PFSK-1 (cell line): ENCODE results near the gene PRR14L.

ENCODE experiments used
- POLR2AphosphoS5 ChIP-seq: IDR thresholded peaks from 2 replicates; pipeline ENCODE4 v1.6.1; 2012; ENCODE audit warnings: low read depth, mild to moderate bottlenecking, control low read depth, low read length, moderate library complexity
- TAF1 ChIP-seq: IDR thresholded peaks from 2 replicates; pipeline ENCODE4 v1.6.1; 2012; ENCODE audit warnings: low read length, control low read depth, borderline replicate concordance; ENCODE audit not compliant: insufficient read depth
- TF ChIP-seq, protein P1 (sequence below), 2 experiments: IDR thresholded peaks; 2 replicates each; pipeline versions ENCODE4 v1.6.1 to v1.8.0; 2011 to 2012; ENCODE audit warnings: low read depth in 2 of 2, low read length in 2 of 2, control low read depth in 1 of 2, inconsistent platforms in 1 of 2, mild to moderate bottlenecking in 1 of 2, moderate library complexity in 1 of 2; ENCODE audit not compliant: insufficient read depth in 1 of 2

DNA sequence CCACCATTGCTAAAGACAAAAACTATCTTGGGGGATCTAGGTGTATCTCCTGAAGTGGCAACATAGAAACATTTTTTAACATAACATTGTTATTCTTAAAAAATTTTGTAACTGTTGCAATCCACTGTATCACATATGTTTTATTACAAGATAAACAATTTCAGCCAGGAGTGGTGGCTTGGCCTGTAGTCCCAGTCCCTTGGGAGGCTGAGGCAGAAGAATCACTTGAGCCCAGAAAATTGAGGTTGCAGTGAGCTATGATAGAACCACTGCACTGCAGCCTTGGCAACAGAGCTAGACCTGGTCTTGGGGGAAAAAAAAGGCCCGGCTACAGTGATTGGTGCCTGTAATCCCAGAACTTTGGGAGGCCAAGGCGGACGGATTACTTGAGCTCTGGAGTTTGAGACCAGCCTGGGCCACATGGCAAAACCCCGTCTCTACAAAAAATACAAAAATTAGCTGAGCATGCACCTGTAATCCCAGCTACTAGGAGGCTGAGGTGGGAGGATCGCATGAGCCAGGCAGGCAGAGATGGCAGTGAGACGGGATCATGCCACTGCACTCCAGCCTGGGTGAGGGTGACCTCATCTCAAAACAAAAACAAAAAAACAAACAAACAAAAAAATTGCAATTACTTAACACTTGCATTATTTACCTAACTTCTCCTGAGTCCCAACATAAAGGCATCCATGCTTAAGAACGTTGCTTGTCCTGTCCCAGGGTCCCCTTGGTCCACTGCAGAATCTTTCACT lies 2.3 kb upstream of the PRR14L start:
- TF ChIP-seq POLR2AphosphoS5, result no peak
- no peak for TF ChIP-seq TAF1
- TF ChIP-seq, protein P1, sequence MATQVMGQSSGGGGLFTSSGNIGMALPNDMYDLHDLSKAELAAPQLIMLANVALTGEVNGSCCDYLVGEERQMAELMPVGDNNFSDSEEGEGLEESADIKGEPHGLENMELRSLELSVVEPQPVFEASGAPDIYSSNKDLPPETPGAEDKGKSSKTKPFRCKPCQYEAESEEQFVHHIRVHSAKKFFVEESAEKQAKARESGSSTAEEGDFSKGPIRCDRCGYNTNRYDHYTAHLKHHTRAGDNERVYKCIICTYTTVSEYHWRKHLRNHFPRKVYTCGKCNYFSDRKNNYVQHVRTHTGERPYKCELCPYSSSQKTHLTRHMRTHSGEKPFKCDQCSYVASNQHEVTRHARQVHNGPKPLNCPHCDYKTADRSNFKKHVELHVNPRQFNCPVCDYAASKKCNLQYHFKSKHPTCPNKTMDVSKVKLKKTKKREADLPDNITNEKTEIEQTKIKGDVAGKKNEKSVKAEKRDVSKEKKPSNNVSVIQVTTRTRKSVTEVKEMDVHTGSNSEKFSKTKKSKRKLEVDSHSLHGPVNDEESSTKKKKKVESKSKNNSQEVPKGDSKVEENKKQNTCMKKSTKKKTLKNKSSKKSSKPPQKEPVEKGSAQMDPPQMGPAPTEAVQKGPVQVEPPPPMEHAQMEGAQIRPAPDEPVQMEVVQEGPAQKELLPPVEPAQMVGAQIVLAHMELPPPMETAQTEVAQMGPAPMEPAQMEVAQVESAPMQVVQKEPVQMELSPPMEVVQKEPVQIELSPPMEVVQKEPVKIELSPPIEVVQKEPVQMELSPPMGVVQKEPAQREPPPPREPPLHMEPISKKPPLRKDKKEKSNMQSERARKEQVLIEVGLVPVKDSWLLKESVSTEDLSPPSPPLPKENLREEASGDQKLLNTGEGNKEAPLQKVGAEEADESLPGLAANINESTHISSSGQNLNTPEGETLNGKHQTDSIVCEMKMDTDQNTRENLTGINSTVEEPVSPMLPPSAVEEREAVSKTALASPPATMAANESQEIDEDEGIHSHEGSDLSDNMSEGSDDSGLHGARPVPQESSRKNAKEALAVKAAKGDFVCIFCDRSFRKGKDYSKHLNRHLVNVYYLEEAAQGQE (IDR thresholded peaks at IDR 0.05; ENCODE audit: insufficient read depth in 1 of 2, low read depth in 2 of 2, low read length in 2 of 2), result no peak
